ENCODE measurements around the gene ZBTB43. TPM values are rescaled to one million over a fixed set of nuclear protein-coding genes. Genes with fewer than 3 reads are reported as not detected.

Gene ZBTB43
- total RNA-seq, 1 donor from 2014 or later = 21.5 TPM

DNA sequence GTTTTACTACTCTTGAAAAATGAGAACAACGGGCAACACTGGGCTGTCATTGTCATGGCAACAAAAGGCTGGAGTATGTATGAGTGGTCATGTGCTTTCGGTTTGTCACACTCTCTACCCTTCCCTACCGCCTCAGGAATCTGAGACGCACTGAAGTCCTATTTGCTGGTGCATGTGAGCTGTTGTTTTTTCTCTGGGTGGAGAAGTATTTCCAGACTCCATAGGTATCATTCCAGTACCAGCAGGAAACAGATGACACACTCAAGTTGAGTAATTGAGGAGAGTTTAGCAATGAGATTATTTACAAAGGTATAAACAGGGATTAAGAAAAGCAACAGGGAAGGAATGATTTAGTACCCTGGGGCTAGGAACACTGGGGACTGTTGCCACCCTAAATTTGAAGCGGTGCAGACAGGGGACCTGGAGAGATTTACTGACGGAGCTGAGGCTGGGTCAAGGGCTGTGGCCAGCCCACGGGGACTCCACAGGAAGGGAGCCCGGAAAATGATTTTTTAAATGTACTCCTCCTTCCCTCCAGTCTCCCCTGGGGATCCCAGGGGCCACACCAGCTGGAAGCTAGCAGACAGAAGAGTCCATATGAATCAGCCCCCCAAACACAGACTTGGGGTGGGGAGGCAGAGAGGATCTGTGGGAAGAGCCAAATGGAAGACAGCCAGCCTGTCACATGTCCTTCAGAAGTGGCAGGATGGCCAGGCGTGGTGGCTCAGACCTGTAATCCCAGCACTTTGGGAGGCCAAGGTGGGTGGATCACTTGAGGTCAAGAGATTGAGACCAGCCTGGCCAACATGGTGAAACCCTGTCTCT lies 13.2 kb upstream of the ZBTB43 start:
- Histone ChIP-seq H3K4me2 (ENCODE audit: low read length) (peak overlapping the region; percentile 13), H3K27ac (ENCODE audit: low read depth, low read length) (peak overlapping the region; percentile 34), H3K36me3 (ENCODE audit: insufficient read depth, low read length) (no peaks in the 10 kb centered on the region), H4K20me1 (ENCODE audit: insufficient read depth, low read length) (no peaks in the 10 kb centered on the region), H2AFZ (ENCODE audit: low read depth, low read length) (no peak overlapping the region), H3K79me2 (ENCODE audit: insufficient read depth, low read length) (no peaks in the 10 kb centered on the region), H3K4me3 (ENCODE audit: insufficient read depth, low read depth, low read length) (no peak overlapping the region), H3K4me1 (ENCODE audit: insufficient read depth, low read length) (peaks cover 6% of the 10 kb centered on the region), H3K9ac (ENCODE audit: low read length) (no peak overlapping the region), H3K27me3 (ENCODE audit: insufficient read depth, low read length) (peaks cover 11% of the 10 kb centered on the region), H3K9me3 (ENCODE audit: insufficient read depth, low read depth, low read length) (no peaks in the 10 kb centered on the region)
- peak; percentile 65 for DNase-seq (ENCODE audit: low read depth)
- H3K27ac Mint-ChIP-seq (ENCODE audit: unreplicated experiment) = peak overlapping the region; percentile 81
- H3K36me3 Mint-ChIP-seq (ENCODE audit: low read depth, unreplicated experiment) = no peaks in the 10 kb centered on the region
- peak overlapping the region; percentile 15 for H3K4me3 Mint-ChIP-seq (ENCODE audit: unreplicated experiment)
- no peak for TF ChIP-seq EZH2 (IDR thresholded peaks at IDR 0.05; ENCODE audit: insufficient read depth, low read length)
- TF ChIP-seq, protein P1, sequence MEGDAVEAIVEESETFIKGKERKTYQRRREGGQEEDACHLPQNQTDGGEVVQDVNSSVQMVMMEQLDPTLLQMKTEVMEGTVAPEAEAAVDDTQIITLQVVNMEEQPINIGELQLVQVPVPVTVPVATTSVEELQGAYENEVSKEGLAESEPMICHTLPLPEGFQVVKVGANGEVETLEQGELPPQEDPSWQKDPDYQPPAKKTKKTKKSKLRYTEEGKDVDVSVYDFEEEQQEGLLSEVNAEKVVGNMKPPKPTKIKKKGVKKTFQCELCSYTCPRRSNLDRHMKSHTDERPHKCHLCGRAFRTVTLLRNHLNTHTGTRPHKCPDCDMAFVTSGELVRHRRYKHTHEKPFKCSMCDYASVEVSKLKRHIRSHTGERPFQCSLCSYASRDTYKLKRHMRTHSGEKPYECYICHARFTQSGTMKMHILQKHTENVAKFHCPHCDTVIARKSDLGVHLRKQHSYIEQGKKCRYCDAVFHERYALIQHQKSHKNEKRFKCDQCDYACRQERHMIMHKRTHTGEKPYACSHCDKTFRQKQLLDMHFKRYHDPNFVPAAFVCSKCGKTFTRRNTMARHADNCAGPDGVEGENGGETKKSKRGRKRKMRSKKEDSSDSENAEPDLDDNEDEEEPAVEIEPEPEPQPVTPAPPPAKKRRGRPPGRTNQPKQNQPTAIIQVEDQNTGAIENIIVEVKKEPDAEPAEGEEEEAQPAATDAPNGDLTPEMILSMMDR (IDR thresholded peaks at IDR 0.05; ENCODE audit: insufficient read depth, low read depth, low read length) = no peak
- H3K9me3 Mint-ChIP-seq (ENCODE audit: unreplicated experiment) = no peaks in the 10 kb centered on the region
- H3K27me3 Mint-ChIP-seq (ENCODE audit: low read depth, unreplicated experiment) = peaks cover 14% of the 10 kb centered on the region
- no peak for FAIRE-seq
- peaks cover 21% of the 10 kb centered on the region for H3K4me1 Mint-ChIP-seq (ENCODE audit: low read depth, unreplicated experiment)

DNA sequence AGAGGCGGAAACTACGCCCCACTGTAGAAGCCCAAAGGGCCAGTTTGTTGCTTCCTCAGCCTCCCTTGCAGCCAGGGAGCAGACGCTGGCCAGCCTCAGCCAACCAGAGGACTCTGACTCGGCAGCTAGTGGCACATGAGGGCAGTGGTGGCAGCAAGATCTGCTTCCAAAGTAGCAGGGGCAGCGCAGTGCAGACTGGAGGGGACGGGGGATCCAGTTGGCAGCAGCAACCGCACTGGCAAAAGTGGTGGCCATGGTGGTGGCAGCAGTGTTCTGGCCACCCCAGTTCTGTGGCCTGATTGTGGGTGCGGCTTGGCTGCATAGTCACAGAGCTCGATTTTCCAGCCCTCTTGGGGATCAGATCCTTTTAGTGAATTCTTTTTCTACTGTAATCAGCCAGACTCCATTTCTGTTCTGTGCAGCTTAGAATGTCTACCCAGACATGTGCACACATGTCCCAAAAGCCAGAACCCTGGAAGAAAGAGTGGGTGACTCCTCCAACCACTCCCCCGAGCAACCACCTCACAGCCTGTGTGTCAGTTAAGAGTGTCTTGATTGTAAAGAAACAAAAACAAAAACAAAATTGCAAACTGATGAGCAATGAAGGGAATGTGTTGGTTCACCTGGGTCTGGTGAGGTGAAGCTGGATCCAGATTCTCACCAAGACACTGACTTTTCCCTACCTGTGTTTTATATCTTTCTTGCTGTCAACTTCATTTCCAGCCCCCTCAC lies 11.0 kb upstream of the ZBTB43 start:
- Histone ChIP-seq H3K36me3 (ENCODE audit: insufficient read depth, low read length) (no peaks in the 10 kb centered on the region), H3K4me3 (ENCODE audit: insufficient read depth, low read depth, low read length) (no peak overlapping the region), H3K4me1 (ENCODE audit: insufficient read depth, low read length) (peaks cover 1% of the 10 kb centered on the region), H2AFZ (ENCODE audit: low read depth, low read length) (no peak overlapping the region), H3K27ac (ENCODE audit: low read depth, low read length) (no peak overlapping the region), H4K20me1 (ENCODE audit: insufficient read depth, low read length) (no peaks in the 10 kb centered on the region), H3K4me2 (ENCODE audit: low read length) (no peak overlapping the region), H3K9me3 (ENCODE audit: insufficient read depth, low read depth, low read length) (no peaks in the 10 kb centered on the region), H3K27me3 (ENCODE audit: insufficient read depth, low read length) (peaks cover 5% of the 10 kb centered on the region), H3K79me2 (ENCODE audit: insufficient read depth, low read length) (no peaks in the 10 kb centered on the region), H3K9ac (ENCODE audit: low read length) (no peak overlapping the region)
- TF ChIP-seq, protein P1 (IDR thresholded peaks at IDR 0.05; ENCODE audit: insufficient read depth, low read depth, low read length) = no peak
- no peak for TF ChIP-seq EZH2 (IDR thresholded peaks at IDR 0.05; ENCODE audit: insufficient read depth, low read length)
- no peak for DNase-seq (ENCODE audit: low read depth)
- H3K27me3 Mint-ChIP-seq (ENCODE audit: low read depth, unreplicated experiment) = peaks cover 4% of the 10 kb centered on the region
- no peaks in the 10 kb centered on the region for H3K36me3 Mint-ChIP-seq (ENCODE audit: low read depth, unreplicated experiment)
- no peak overlapping the region for H3K27ac Mint-ChIP-seq (ENCODE audit: unreplicated experiment)
- no peak for FAIRE-seq
- peaks cover 14% of the 10 kb centered on the region for H3K4me1 Mint-ChIP-seq (ENCODE audit: low read depth, unreplicated experiment)
- H3K9me3 Mint-ChIP-seq (ENCODE audit: unreplicated experiment) = no peaks in the 10 kb centered on the region
- H3K4me3 Mint-ChIP-seq (ENCODE audit: unreplicated experiment) = no peak overlapping the region

Data from astrocyte (in vitro differentiated cells and primary cell).